Hepatocyte (in vitro differentiated cells): ENCODE results near the gene PGLYRP4.

Source experiments
- EZH2 ChIP-seq: fragments of 200-600 bp; sonication (generic); IDR thresholded peaks from 2 replicates; pipeline ENCODE4 v1.6.1; 2016; ENCODE audit warnings: antibody characterized with exemption, mild to moderate bottlenecking, borderline replicate concordance
- EZH2phosphoT487 ChIP-seq: fragments of 200-600 bp; sonication (generic); IDR thresholded peaks from one replicate; pipeline ENCODE4 v1.6.1; 2018; ENCODE audit warnings: antibody characterized with exemption, mild to moderate bottlenecking, low read depth, moderate library complexity; ENCODE audit not compliant: unreplicated experiment, severe bottlenecking
- TF ChIP-seq, protein P1 (sequence below): fragments of 200-600 bp; sonication (generic); IDR thresholded peaks from 2 replicates; pipeline ENCODE4 v1.5.1; 2016; ENCODE audit warnings: antibody characterized with exemption, mild to moderate bottlenecking; ENCODE audit not compliant: poor library complexity

DNA sequence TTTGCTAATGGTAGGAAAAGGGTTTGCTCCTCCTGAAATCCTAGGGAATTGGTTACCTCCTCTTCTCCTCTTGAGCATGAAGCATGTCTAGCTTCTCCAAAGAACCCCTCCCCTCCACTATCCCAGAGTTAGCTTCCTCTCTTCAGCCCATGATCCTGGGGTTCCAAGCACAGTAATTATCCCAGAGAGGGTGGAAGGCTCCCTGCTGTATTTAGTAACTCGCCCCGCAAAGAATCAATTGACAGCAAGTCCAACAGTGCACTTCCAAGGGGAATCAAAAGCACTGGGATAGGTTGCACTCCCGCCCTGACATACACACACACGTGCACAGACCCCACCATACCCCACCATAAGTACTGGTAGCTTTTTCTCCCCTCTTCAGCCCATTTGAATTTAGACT is 39.1 kb upstream of the PGLYRP4 start:
- TF ChIP-seq, protein P1, sequence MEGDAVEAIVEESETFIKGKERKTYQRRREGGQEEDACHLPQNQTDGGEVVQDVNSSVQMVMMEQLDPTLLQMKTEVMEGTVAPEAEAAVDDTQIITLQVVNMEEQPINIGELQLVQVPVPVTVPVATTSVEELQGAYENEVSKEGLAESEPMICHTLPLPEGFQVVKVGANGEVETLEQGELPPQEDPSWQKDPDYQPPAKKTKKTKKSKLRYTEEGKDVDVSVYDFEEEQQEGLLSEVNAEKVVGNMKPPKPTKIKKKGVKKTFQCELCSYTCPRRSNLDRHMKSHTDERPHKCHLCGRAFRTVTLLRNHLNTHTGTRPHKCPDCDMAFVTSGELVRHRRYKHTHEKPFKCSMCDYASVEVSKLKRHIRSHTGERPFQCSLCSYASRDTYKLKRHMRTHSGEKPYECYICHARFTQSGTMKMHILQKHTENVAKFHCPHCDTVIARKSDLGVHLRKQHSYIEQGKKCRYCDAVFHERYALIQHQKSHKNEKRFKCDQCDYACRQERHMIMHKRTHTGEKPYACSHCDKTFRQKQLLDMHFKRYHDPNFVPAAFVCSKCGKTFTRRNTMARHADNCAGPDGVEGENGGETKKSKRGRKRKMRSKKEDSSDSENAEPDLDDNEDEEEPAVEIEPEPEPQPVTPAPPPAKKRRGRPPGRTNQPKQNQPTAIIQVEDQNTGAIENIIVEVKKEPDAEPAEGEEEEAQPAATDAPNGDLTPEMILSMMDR = no peak
- no peak for TF ChIP-seq EZH2
- TF ChIP-seq EZH2phosphoT487 = no peak
